Measurements from ENCODE around the gene SLC30A9. TPM values are rescaled to one million over a fixed set of nuclear protein-coding genes. Genes with fewer than 3 reads are reported as not detected.

Gene SLC30A9
- total RNA-seq, result 59.2 and 95.3 TPM in 2 replicates

GRCh38 chr4:41990365-41991111 lies at the start of gene SLC30A9:
Gene SLC30A9, plus strand, starts transcription at chr4:41990530. Its CDS starts 122 bp downstream, at chr4:41990652.

GRCh38 chr4:41981456-41981855 lies 8.9 kb upstream of the SLC30A9 start, which contains the start of gene DCAF4L1:
Gene DCAF4L1, plus strand, starts transcription at chr4:41981756. Its CDS starts 37 bp downstream, at chr4:41981793.

Other genes starting within 250 kb of the SLC30A9 start
- gene PHOX2B, start 241.8 kb upstream of the SLC30A9 start, total RNA-seq, result not detected in 2 replicates
- 37.2 and 40.7 TPM in 2 replicates for gene TMEM33, start 55.1 kb upstream of the SLC30A9 start, total RNA-seq
- gene DCAF4L1, start 8.8 kb upstream of the SLC30A9 start, total RNA-seq, result under 0.01 and 0.17 TPM in 2 replicates
- not detected in 2 replicates for gene BEND4, start 162.1 kb downstream of the SLC30A9 start, total RNA-seq